H9 (cell line): ENCODE data around the gene BBC3. TPM values are rescaled to one million over a fixed set of nuclear protein-coding genes. Genes with fewer than 3 reads are reported as not detected.

ENCODE experiments used
- DNase-seq: peaks from one replicate; pipeline ENCODE4 v3.0.0-alpha.2; 2017
- H2AFZ ChIP-seq: one replicate; pipeline ENCODE4 v1.6.1; 2013; ENCODE audit warnings: mild to moderate bottlenecking, low read length, control low read depth, moderate library complexity
- H2AK5ac ChIP-seq: 2 replicates; pipeline ENCODE4 v1.6.1; 2013; ENCODE audit warnings: low read length, control low read depth, mixed read lengths; ENCODE audit not compliant: insufficient read length
- H2BK120ac ChIP-seq: one replicate; pipeline ENCODE4 v1.6.1; 2013; ENCODE audit warnings: low read depth, mild to moderate bottlenecking, low read length, control low read depth, inconsistent platforms; ENCODE audit not compliant: poor library complexity, severe bottlenecking
- H2BK12ac ChIP-seq: 2 replicates; pipeline ENCODE4 v1.6.1; 2013; ENCODE audit warnings: low read length, control low read depth, mixed read lengths, low read depth; ENCODE audit not compliant: insufficient read length
- H2BK15ac ChIP-seq: 2 replicates; pipeline ENCODE4 v1.6.1; 2013; ENCODE audit warnings: low read depth, low read length, control low read depth
- H2BK20ac ChIP-seq: one replicate; pipeline ENCODE4 v1.6.1; 2013; ENCODE audit warnings: low read depth, mild to moderate bottlenecking, low read length, control low read depth, inconsistent platforms; ENCODE audit not compliant: poor library complexity, severe bottlenecking
- H2BK5ac ChIP-seq: 2 replicates; pipeline ENCODE4 v1.6.1; 2013; ENCODE audit warnings: low read length, control low read depth, mixed read lengths; ENCODE audit not compliant: insufficient read length
- H3K14ac ChIP-seq: 2 replicates; pipeline ENCODE4 v1.6.1; 2013; ENCODE audit warnings: low read length, control low read depth; ENCODE audit not compliant: insufficient read depth
- H3K18ac ChIP-seq: 2 replicates; pipeline ENCODE4 v1.6.1; 2013; ENCODE audit warnings: low read depth, mild to moderate bottlenecking, mixed read lengths, low read length, control low read depth; ENCODE audit not compliant: insufficient read length
- H3K23ac ChIP-seq: 2 replicates; pipeline ENCODE4 v1.6.1; 2013; ENCODE audit warnings: low read length, control low read depth, mixed read lengths, low read depth; ENCODE audit not compliant: insufficient read length
- H3K23me2 ChIP-seq: 2 replicates; pipeline ENCODE4 v1.6.1; 2013; ENCODE audit warnings: low read depth, mild to moderate bottlenecking, mixed read lengths, low read length, control low read depth; ENCODE audit not compliant: insufficient read length, poor library complexity, severe bottlenecking
- H3K27ac ChIP-seq: 2 replicates; pipeline ENCODE4 v1.5.1; 2013; ENCODE audit warnings: low read length, control low read depth, mixed read lengths, low read depth; ENCODE audit not compliant: insufficient read length
- H3K27me3 ChIP-seq: 2 replicates; pipeline ENCODE4 v1.6.1; 2013; ENCODE audit warnings: low read length, control low read depth, inconsistent platforms; ENCODE audit not compliant: insufficient read depth
- H3K4ac ChIP-seq: 2 replicates; pipeline ENCODE4 v1.6.1; 2013; ENCODE audit warnings: low read depth, mild to moderate bottlenecking, control low read depth, inconsistent platforms, low read length, moderate library complexity
- H3K4me1 ChIP-seq: 2 replicates; pipeline ENCODE4 v1.6.1; 2013; ENCODE audit warnings: low read length, control low read depth, inconsistent platforms; ENCODE audit not compliant: insufficient read depth
- H3K4me2 ChIP-seq: 2 replicates; pipeline ENCODE4 v1.6.1; 2013; ENCODE audit warnings: low read length, control low read depth, mixed read lengths; ENCODE audit not compliant: insufficient read length, insufficient read depth
- H3K56ac ChIP-seq: 2 replicates; pipeline ENCODE4 v1.6.1; 2013; ENCODE audit warnings: low read depth, mild to moderate bottlenecking, mixed read lengths, low read length, control low read depth; ENCODE audit not compliant: insufficient read length
- H3K79me1 ChIP-seq: 2 replicates; pipeline ENCODE4 v1.6.1; 2013; ENCODE audit warnings: low read depth, mild to moderate bottlenecking, moderate library complexity, low read length, control low read depth, inconsistent platforms; ENCODE audit not compliant: insufficient read depth, poor library complexity, severe bottlenecking
- H3K79me2 ChIP-seq: 2 replicates; pipeline ENCODE4 v1.6.1; 2013; ENCODE audit warnings: low read length, control low read depth, inconsistent platforms; ENCODE audit not compliant: insufficient read depth
- H3K9ac ChIP-seq: 2 replicates; pipeline ENCODE4 v1.6.1; 2013; ENCODE audit warnings: low read length, control low read depth, mixed read lengths; ENCODE audit not compliant: insufficient read length; ENCODE audit errors: extremely low read depth
- H3K9me3 ChIP-seq: one replicate; pipeline ENCODE4 v1.6.1; 2013; ENCODE audit warnings: low read depth, low read length, inconsistent platforms; ENCODE audit not compliant: control insufficient read depth
- H3T11ph ChIP-seq: one replicate; pipeline ENCODE4 v1.6.1; 2013; ENCODE audit warnings: mild to moderate bottlenecking, low read length, control low read depth, inconsistent platforms
- H4K20me1 ChIP-seq: one replicate; pipeline ENCODE4 v1.6.1; 2013; ENCODE audit not compliant: control insufficient read depth, insufficient read length, insufficient read depth
- H4K5ac ChIP-seq: 2 replicates; pipeline ENCODE4 v1.6.1; 2013; ENCODE audit warnings: low read depth, mild to moderate bottlenecking, mixed read lengths, low read length, control low read depth; ENCODE audit not compliant: insufficient read length
- H4K8ac ChIP-seq: replicated peaks from 2 replicates; pipeline ENCODE4 v1.6.1; 2013; ENCODE audit warnings: low read length, control low read depth, mixed read lengths, low read depth; ENCODE audit not compliant: insufficient read length
- H4K91ac ChIP-seq: 2 replicates; pipeline ENCODE4 v1.6.1; 2013; ENCODE audit warnings: low read depth, mild to moderate bottlenecking, moderate library complexity, mixed read lengths, low read length, control low read depth; ENCODE audit not compliant: insufficient read length
- H3K27ac Mint-ChIP-seq, 3 experiments: 2 replicates in 2 of 3; 3 replicates in 1 of 3; pipeline ENCODE4 v1.8.0; 2020 to 2021; ENCODE audit warnings: mixed read lengths in 3 of 3, mild to moderate bottlenecking in 1 of 3, moderate library complexity in 1 of 3
- H3K27me3 Mint-ChIP-seq: 2 replicates; pipeline ENCODE4 v1.8.0; 2021; ENCODE audit warnings: low read depth, mild to moderate bottlenecking, moderate library complexity, mixed read lengths
- H3K36me3 Mint-ChIP-seq, 3 experiments: 2 replicates in 2 of 3; 3 replicates in 1 of 3; pipeline ENCODE4 v1.8.0; 2020 to 2021; ENCODE audit warnings: low read depth in 3 of 3, mixed read lengths in 3 of 3; ENCODE audit not compliant: insufficient read depth in 1 of 3
- H3K4me1 Mint-ChIP-seq, 2 experiments: 2 replicates each; pipeline ENCODE4 v1.8.0; 2020; ENCODE audit warnings: mixed read lengths in 2 of 2
- H3K4me3 Mint-ChIP-seq, 2 experiments: 2 replicates in 1 of 2; 3 replicates in 1 of 2; pipeline ENCODE4 v1.8.0; 2020 to 2021; ENCODE audit warnings: mild to moderate bottlenecking in 2 of 2, mixed read lengths in 2 of 2, moderate library complexity in 1 of 2
- H3K9me3 Mint-ChIP-seq, 2 experiments: 2 replicates in 1 of 2; 3 replicates in 1 of 2; pipeline ENCODE4 v1.8.0; 2020; ENCODE audit warnings: mild to moderate bottlenecking in 2 of 2, mixed read lengths in 2 of 2, moderate library complexity in 1 of 2
- WGBS: extraction: QIAGEN DNeasy Blood & Tissue Kit; methylation state at CpG from one replicate; pipeline ENCODE4 v1.1.7; 2013; ENCODE audit warnings: missing lambda C conversion rate, low lambda C conversion rate, mixed read lengths; ENCODE audit not compliant: insufficient read length; ENCODE audit errors: extremely low coverage; 5-methylcytosine and 5-hydroxymethylcytosine counted together
- total RNA-seq: library from RNA; stranded (reverse); gene quantifications from 2 replicates; pipeline ENCODE4 v1.2.1, GENCODE V29; 2021
- TF ChIP-seq, protein P1 (sequence below): fragments of 200-600 bp; sonication (generic); conservative IDR thresholded peaks from 3 replicates; pipeline ENCODE4 v1.8.0; 2021; ENCODE audit warnings: antibody characterized with exemption, mild to moderate bottlenecking

BBC3 gene
- total RNA-seq, 1 experiment from 2014 or later, result 23.2 TPM

DNA sequence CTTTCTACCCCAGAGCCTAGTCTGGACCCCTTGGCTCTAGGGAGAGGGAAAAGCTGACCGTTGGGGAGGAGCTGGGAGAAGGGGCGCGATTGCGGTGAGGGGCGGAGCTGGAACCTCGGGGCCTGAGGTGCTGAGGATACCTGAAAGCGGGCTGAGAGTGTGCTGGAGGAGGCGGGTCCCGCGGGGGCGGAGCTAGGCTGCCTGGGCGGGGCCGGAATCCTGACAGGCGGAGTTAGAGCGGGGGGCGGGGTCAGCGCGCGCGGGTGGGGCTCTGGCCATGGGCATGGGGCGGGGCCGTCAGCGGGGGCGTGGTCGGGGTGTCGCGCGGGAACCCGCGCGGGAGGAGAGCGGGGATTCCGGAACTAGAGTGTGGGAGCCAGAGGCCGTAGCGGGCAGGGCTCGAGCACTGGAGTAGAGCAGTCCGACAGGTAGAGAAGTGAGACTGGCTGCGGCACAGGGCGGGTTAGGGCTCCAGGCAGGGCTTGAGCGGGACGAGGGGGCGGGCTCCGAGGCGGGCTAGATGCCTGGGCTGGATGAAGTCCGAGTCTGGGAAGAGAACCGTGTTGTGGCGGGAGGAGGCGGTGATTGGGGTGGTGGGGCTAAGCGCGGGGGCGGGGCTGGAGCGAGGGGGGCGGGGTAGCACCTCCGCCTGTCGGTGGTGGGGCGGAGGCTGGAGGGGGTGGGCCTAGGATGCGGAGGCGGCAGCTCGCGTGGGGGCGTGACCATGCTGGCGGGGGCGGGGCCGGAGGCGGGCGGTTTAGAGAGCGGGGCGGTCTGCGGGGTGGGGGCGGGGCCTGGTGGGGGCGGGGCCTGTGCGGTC is 43.3 kb upstream of the BBC3 start, which contains the start of gene INAFM1:
Gene INAFM1 (plus strand): TSS at position 815 of the 820 bp plus-strand sequence. CDS start 35 bp downstream, outside the sequence.
- H3K9me3 ChIP-seq, result no peaks in the 10 kb centered on the region
- peak within 1 kb of the TSS; percentile 15 for H2BK5ac ChIP-seq
- Mint-ChIP-seq H3K27me3 (peaks cover 13% of the 10 kb centered on the region), H3K4me3 (peak within 1 kb of the TSS; percentile 86 to 93), H3K4me1 (peaks cover 22 to 27% of the 10 kb centered on the region in 2 experiments), H3K9me3 (no peaks in the 10 kb centered on the region), H3K36me3 (peaks cover 8 to 25% (median 25%) of the 10 kb centered on the region in 3 experiments; a peak in 6 of 7 replicates), H3K27ac (peak within 1 kb of the TSS; percentile 98 to 100 (median 99))
- no peak within 1 kb of the TSS for H2BK20ac ChIP-seq
- H3K23me2 ChIP-seq, result peaks cover 17% of the 10 kb centered on the region
- H4K91ac ChIP-seq, result no peak within 1 kb of the TSS
- DNase-seq, result peak; percentile 97
- peaks cover 5% of the 10 kb centered on the region for H3K4me1 ChIP-seq
- H3K4me2 ChIP-seq, result peak within 1 kb of the TSS; percentile 60
- H2AK5ac ChIP-seq, result no peak within 1 kb of the TSS
- no peak within 1 kb of the TSS for H4K8ac ChIP-seq
- no peak within 1 kb of the TSS for H3K4ac ChIP-seq
- H3K23ac ChIP-seq, result no peak within 1 kb of the TSS
- WGBS, result no CpG with 5 or more reads among the region's 72 CpGs
- no peaks in the 10 kb centered on the region for H4K20me1 ChIP-seq
- no peaks in the 10 kb centered on the region for H3K79me1 ChIP-seq
- H3K27ac ChIP-seq, result peak within 1 kb of the TSS; percentile 77
- H2BK120ac ChIP-seq, result no peak within 1 kb of the TSS
- H3K14ac ChIP-seq, result peak within 1 kb of the TSS; percentile 90
- H3K18ac ChIP-seq, result peak within 1 kb of the TSS; percentile 89
- H3K9ac ChIP-seq, result peak within 1 kb of the TSS; percentile 77
- no peak within 1 kb of the TSS for H3T11ph ChIP-seq
- no peak within 1 kb of the TSS for H2AFZ ChIP-seq
- TF ChIP-seq, protein P1, sequence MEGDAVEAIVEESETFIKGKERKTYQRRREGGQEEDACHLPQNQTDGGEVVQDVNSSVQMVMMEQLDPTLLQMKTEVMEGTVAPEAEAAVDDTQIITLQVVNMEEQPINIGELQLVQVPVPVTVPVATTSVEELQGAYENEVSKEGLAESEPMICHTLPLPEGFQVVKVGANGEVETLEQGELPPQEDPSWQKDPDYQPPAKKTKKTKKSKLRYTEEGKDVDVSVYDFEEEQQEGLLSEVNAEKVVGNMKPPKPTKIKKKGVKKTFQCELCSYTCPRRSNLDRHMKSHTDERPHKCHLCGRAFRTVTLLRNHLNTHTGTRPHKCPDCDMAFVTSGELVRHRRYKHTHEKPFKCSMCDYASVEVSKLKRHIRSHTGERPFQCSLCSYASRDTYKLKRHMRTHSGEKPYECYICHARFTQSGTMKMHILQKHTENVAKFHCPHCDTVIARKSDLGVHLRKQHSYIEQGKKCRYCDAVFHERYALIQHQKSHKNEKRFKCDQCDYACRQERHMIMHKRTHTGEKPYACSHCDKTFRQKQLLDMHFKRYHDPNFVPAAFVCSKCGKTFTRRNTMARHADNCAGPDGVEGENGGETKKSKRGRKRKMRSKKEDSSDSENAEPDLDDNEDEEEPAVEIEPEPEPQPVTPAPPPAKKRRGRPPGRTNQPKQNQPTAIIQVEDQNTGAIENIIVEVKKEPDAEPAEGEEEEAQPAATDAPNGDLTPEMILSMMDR, result no peak
- H3K27me3 ChIP-seq, result no peaks in the 10 kb centered on the region
- H4K5ac ChIP-seq, result no peak within 1 kb of the TSS
- H2BK12ac ChIP-seq, result peak within 1 kb of the TSS; percentile 8
- no peak within 1 kb of the TSS for H3K56ac ChIP-seq
- H3K79me2 ChIP-seq, result no peaks in the 10 kb centered on the region
- H2BK15ac ChIP-seq, result no peak within 1 kb of the TSS
